Astrocyte (in vitro differentiated cells and primary cell): ENCODE data around the gene LRIG3.
"Not testable (repeated sequence)": the region's sequence is repeated elsewhere in the genome, so short reads cannot be mapped to it uniquely, and the experiment has no call there.

Experiments used
- EZH2 ChIP-seq: IDR thresholded peaks from 2 replicates; pipeline ENCODE4 v1.6.1; 2012; ENCODE audit warnings: mild to moderate bottlenecking, low read length, inconsistent platforms; ENCODE audit not compliant: insufficient read depth
- TF ChIP-seq, protein P1 (sequence below): IDR thresholded peaks from 2 replicates; pipeline ENCODE4 v1.5.1; 2011; ENCODE audit warnings: low read depth, mild to moderate bottlenecking, inconsistent platforms, low read length, moderate library complexity; ENCODE audit not compliant: insufficient read depth

GRCh38 chr12:58857206-58857605, 63.1 kb downstream of the LRIG3 start:
- TF ChIP-seq, protein P1, sequence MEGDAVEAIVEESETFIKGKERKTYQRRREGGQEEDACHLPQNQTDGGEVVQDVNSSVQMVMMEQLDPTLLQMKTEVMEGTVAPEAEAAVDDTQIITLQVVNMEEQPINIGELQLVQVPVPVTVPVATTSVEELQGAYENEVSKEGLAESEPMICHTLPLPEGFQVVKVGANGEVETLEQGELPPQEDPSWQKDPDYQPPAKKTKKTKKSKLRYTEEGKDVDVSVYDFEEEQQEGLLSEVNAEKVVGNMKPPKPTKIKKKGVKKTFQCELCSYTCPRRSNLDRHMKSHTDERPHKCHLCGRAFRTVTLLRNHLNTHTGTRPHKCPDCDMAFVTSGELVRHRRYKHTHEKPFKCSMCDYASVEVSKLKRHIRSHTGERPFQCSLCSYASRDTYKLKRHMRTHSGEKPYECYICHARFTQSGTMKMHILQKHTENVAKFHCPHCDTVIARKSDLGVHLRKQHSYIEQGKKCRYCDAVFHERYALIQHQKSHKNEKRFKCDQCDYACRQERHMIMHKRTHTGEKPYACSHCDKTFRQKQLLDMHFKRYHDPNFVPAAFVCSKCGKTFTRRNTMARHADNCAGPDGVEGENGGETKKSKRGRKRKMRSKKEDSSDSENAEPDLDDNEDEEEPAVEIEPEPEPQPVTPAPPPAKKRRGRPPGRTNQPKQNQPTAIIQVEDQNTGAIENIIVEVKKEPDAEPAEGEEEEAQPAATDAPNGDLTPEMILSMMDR: not testable (repeated sequence)
- not testable (repeated sequence) for TF ChIP-seq EZH2
